Measurements from ENCODE around the gene GRK5.

- TF ChIP-seq CTCF (IDR thresholded peaks at IDR 0.05) (no peak), EP300 (IDR thresholded peaks at IDR 0.05; ENCODE audit: low read depth) (no peak), POLR2A (IDR thresholded peaks at IDR 0.05) (no peak)
These were observed 161.2 kb downstream of the GRK5 start for GRCh38 chr10:119368581-119368980.
